NCI-H510A treated with DMSO at 0.1 percent for 48 hours (cell line): ENCODE data around the gene SCRT2.
A peak's percentile ranks its signal among the peaks of the same experiment; 100 is the strongest.
"Not testable (repeated sequence)": the region's sequence is repeated elsewhere in the genome, so short reads cannot be mapped to it uniquely, and the experiment has no call there.

Experiments
- DNase-seq: peaks from one replicate; lab custom pipeline; 2025; lab: John Stamatoyannopoulos, UW

The SCRT2 gene

DNA sequence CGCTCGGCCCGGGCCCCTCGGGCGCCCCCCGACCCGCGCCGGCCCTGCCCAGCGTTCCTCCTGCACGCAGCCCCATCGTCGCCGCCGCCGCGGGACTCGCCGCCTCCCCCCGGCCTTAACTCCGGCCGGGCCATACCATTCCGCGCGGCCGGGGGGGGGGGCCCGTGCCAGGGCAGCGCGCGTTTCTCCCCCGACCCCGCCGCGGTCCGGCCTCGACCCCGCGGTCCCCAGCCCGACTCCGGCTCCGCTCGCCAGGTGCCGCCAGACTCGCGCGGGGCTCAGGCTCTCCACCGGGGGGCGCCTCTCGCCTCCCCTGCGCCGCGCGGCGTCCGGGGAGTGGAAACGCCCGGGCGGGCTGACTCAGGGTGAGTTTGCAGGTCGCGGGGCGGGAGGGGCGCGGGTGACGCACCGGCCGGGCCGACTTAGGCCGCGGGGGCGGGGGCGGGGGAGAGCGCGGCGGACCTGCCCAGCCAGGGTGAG, 22.5 kb downstream of the SCRT2 start, which contains the start of gene SRXN1:
TSS of gene SRXN1 (minus strand) at position 91 of the 480 bp plus-strand sequence. CDS start at position 76, 15 bp downstream.
- DNase-seq: peak; percentile 75

DNA sequence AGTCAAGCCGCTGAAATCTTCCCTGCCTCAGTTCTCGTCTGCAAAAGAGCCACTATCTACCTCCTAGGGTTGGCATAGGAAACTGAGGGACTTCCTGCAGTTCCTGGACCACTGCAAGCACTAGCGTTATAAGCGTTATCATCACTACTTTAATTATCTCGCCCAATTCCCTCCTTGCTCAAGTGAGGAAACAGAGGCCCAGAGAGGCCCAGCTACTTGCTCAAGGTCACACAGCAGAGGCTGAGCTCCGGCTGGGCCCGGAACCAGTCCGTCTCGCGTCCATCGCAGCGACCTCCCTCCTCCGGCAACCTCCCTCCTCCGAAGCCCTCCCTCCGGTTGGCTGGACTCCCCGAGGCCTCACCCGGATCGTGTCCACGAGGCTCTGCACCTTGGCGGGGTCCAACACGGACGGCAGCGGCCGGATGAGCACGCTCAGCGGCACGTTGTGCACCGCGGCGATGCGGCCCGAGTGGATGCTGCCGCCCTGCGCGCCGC, 22.9 kb downstream of the SCRT2 start:
- no peak for DNase-seq

DNA sequence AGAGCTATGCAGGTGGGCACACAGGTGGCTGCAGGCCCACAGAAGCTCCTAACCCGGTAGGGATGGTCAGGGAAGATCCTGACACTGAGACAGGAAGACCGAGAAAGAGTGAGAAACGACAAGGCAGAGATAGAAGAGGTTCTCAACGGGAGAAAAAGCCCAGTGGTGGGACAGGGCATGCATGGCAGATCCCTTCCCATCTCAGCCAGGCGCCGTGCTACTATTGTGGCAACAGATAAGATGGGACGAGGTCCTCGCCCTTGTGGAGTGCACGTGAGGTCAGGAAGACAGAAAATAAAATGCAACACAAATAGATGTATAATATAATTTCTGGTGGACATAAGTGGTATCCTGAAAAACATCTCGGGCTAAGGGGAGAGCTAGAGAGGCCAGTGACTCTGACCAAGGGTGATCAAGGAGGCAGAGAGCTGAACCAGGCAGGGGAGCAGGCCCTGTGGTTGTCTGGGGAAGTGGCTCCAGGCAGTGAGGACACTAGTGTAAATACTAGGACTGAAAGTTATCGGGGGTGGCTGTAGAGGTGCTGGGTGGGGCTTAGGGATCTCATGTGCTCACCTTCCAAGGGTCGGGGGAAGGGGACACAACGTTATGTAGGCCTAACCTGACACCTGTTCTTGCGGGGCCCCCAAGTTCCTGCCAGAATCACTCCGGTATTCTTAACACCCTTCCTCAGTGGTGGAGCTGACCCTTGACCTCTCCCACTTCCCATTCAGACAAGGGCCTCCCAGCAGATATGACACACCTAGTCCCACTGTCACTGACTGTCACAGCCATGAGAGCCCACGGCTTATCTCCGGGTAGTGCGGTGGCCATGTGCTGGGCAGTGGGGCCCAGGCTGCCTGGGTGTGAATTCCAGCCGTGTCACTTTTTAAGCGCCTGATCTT, 23.6 kb downstream of the SCRT2 start:
- no peak for DNase-seq

DNA sequence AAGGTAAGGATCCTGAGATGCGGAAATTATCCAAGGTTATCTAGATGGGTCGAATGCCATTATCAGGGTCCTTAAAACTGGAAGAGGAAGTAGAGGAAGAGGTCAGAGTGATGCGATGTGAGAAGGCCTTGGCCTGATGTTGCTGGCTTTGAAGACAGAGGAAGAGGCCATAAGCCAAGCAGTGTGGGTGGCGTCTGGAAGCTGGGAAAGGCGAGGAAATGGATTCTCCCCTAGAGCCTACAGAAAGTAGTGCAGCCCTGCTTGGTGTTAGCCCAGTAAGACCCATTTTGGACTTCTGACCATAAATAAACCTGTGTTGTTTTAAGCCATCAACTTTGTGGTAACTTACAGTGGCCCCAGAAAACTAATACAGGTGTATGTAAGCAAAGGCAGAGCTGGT, 24.6 kb downstream of the SCRT2 start:
- DNase-seq: no peak

DNA sequence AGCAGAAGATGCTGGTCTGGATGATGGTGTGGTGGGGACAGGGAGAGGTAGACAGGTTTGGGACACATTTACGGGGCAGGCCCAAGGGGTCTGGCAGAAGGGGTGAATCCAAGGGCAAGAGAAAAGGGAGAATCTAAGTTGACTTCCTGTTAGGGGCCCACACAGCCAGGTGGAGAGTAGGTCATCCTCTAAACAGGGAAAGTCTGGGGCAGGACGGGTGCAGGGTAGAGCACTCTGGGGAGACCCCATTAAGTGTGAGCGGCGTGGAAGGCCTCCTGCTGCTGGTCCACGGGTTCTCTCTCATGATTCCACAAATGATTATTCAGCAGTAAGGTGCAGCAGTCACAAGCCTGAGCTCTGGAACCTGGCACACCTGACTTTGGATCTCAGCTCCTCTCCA, 25.3 kb downstream of the SCRT2 start:
- no peak for DNase-seq

DNA sequence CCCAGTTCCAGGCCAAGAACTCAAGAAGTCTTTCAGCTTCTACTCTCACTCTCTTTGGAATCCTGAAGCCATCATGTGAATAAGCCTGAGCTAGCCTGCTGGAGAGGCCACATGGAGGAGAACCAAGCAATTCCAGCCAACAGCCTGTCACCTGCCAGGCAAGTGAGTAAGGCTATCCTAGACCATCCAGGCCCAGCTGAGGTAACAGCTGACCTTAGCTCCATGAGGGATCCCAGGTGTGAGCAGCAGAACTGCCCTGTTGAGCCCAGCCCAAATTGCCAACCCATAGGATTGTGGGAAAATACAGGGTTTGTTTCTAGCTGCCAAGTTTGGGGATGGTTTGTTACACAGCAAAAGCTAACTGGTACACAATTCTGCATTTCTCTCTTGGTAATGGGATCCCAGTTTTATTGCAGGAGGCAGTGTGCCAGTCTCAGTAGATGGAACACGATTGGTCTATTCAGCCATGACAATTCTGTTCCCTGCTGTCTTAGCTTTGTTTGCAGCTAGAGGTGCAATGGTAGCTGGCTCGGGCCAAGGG, 28.1 kb downstream of the SCRT2 start:
- DNase-seq: no peak

DNA sequence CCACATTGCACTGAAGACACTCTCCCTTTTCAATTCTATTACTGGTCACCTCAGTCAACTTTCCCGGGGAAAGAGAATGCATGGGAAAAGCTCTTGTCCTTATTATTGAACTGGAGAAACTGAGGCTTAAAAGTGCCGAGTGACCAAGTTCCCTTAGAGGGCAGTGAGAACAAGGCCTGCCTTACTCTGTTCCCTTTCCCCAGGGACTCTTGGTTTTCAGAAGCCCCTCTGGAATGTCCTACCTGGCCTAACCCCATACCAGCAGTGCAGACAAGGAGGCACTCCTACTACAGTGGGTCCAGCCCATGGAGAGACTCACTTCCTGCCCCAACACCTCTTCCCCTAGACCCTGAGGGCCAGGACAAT, 28.8 kb downstream of the SCRT2 start:
- no peak for DNase-seq

DNA sequence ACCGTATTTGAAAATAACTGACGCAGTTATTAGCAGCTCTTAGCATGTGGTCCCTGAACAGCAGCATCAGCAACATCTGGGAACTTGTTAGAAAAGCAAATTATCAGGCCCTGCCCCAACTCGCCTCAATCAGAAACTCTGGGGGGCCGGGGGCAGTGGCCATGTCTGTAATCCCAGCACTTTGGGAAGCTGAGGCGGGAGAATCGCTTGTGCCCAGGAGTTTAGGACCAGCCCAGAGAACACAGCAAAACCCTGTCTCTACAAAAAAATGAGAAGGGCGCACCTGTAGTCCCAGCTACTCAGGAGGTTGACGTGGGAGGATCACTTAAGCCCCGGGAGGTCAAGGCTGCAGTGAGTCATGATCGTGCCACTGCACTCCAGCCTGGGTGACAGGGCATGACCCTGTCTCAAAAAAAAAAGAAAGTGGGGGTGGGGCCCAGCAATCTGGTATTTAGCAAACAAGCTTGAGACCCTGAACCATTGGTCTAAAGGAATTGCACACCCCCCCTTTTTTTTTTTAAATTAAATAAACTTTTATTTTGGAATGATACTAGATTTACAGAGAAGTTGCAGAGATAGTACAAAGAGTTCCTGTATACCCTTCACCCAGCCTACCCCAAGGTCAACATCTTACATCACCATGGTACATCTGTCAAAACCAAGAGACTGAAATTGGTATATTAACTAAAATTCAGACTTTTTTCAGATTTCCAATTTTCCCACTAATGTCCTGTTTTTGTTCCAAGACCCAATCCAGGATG, 29.3 kb downstream of the SCRT2 start:
- no peak for DNase-seq

DNA sequence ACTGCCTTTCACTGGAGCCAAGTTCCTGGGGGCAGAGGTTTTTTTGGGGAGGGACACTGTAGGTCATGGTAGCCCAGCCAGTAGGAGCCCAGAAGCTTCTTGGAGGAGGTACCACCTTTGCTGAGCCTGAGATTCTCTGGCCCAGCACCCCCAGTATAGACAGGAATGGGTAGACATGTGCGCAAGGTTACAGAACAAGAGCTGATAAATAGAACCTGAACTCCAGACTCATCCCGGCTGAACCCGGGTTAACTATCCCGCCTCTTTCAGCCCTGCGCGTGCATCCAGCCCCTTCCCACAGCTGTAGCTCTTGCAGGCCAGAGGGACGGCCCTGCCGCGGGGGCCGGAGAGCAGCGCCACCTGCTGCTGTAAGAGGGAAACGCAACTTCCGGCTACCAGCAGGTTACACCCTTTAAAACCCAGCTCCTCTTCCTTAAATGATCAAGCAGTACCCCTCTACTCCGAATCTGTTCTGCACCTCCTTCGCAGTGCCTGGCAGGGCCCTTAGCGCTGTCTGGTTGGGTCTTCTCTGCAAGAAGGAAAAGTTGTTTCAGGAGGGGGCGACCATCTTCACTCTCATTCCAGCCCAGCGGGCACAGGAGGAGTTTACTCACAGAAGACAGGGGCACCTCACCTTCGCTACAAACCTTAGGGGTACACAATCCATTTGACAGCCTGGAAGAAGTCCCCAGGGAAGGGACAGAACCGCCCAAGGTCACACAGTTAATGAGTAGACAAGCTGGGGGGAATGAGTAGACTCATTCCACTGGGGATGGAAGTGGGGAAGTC, 30.1 kb downstream of the SCRT2 start:
- peak; percentile 35 for DNase-seq

DNA sequence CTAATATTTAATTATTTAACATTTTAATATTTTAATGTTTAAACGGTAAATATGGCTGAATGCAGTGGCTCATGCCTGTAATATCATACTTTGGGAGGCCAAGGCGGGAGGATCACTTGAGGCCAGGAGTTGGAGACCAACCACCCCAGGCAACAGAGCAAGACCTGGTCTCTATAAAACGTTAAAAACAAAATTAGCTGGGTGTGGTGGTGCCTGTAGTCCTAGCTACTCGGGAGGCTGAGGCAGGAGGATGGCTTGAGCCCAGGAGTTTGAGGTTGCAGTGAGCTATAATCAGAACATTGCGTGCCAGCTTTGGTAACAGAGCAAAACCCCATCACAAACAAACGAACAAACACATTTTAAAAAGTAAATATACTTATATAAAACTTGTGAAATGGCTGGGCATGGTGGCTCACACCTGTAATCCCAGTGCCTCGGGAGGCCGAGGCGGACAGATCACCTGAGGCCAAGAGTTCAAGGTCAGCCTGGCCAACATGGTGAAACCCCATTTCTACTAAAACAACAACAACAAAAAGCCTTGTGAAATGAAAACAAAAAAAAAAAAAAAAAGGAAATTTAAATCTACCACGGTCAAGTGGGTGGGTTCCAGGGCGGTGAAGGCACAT, 30.8 kb downstream of the SCRT2 start:
- DNase-seq: no peak

DNA sequence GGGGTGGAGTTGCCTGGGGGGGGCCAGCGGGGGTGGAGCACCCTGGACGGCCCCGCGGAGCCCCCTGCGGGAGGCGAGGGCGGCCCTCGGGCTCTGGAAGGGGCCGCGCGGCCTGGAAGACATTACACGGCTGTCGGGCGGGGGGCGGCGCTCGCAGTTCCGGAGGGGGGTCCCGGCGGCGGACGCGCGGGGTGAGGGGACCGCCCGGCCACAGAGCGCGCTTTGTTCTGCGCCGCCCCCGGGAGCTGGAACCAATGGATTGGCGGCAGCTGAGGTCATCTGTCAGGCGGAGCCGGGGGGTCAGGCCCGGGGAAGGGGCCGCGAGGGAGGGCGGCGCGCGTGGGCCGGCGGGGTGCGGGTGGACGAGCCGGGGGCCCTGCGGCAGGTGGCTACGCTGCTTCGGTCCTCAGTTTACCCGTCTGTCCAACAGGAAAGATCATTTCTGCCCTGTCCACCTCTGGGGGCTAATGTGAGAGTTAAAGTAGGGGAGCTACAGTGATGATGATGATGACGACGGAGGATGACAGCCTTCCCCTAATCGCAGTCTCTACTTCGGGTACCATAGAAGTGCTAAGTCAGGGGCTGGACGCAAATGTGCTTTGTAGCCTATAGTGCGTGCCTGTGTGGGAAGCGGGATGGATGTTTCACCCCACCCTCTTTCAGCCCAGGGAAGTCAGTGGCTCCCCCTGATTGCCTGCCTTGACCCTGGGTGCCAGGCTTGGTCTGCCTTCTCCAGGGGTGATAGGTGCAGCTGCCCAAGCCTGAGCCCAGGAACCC, 33.0 kb downstream of the SCRT2 start:
- no peak for DNase-seq

DNA sequence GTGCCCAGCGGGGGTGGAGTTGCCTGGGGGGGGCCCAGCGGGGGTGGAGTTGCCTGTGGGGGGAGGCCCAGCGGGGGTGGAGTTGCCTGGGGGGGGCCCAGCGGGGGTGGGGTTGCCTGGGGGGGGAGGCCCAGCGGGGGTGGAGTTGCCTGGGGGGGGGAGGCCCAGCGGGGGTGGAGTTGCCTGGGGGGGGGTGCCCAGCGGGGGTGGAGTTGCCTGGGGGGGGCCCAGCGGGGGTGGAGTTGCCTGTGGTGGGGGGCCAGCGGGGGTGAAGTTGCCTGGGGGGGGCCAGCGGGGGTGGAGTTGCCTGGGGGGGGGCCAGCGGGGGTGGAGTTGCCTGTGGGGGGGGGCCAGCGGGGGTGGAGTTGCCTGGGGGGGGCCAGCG, 33.6 kb downstream of the SCRT2 start:
- DNase-seq: not testable (repeated sequence)

DNA sequence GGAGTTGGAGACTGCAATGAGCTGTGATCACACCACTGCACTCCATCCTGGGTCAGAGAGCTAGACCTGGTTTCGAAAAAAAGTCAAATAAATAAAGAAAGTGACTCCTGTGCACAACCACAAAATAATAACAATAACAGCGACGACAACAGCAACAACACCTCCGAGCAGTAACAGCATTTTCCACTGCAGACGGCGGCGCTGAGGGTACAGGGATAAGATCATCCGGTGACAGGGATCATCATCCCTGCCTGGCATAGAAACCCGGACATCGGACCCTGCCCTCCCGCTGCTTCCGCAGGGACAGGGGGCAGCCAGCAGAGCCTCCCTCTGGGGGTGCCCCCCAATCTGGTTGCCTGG, 34.1 kb downstream of the SCRT2 start:
- no peak for DNase-seq

DNA sequence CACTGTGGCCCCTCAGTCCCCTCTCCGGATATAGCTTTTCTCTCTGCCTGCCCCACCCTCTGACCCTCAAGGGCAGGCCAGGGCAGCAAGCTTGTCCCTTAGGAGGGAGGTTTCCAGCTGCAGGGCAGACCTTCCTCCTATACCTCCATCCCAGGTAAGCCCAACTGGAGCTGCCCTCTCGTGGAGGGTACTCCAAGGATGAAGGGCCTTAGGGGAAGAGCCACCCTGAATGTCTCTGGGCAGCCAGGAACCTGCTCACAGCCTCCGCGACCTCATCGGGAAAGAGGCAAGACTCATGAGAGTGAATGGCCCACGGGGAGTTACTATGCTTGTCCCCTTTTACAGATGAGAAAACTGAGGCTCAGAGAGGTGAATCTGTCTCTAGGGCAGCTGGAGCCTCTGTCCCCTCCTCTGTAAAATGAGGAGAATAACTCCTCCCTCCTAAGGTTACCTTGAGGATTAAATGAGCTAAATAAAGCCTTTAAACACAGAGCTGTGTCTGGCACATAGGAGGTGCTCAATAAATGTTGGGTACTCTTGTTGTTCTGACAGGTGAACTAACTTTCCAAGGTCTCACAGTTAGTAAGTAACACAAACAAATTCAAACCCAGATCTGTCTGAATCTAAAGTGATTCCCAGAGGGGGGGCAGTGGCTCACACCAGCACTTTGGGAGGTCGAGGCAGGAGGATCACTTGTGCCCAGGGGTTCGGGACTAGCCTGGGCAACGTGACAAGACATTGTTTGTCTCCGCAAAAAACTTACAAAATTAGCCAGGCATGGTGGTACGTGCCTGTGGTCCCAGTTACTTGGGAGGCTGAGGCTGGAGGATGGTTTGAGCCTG, 34.7 kb downstream of the SCRT2 start:
- no peak for DNase-seq

DNA sequence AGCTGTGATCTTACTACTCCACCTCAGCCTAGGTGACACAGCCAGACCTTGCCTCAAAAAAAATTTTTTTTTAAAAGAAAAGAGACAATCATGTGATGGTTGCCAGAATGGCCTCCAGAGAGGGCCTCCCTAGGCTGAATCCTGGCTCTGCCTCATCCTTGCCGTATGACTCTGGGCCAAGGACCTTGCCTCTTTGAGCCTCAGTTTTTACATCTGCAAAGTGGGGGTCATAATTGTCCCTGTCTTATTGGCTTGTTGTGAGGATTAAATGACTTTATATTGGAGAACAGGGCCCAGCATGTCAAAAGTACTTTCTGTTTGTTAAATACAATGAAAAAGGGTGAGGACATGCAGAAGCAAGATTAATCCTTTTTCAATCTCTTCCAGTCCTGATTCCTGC, 37.0 kb downstream of the SCRT2 start:
- no peak for DNase-seq

DNA sequence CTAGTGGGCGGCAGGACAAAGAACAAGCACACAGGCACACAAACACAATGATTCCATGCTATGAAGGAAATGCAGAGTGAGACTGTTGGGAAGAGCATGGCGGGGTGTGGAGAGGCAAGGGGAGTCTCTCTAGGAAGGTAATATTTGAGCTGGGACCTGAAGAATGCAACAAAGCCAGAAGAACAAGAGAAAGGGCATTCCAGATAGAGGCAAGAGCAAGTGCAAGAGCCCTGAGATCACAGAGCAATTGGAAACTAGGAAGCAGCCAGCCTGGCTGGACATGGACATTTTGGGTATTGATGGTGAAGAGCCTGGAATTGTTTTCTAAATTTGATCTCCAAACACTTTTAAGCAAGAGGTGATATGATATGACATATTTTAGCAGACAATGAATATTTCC, 38.0 kb downstream of the SCRT2 start:
- no peak for DNase-seq

DNA sequence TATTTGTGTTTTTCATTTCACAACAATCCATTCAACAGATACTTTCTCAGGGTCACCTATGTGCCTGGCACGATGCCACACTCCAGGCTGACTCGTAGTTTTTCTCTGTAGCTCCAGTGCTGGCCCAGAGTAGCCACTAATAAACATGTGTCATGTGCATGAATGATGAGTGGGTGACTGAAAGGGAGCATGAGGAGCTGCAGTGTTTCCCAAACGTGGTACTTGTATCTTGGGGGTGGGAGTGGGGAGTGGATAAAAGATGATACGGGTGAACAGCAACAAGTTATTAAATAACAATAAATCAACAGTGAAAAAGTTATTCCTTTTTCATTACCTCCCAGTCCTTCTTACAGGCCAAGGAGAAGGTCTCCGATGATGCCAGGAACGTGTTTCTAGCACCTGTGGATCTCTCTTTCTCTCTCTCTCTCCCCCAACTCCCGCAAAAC, 39.7 kb downstream of the SCRT2 start:
- DNase-seq: no peak

DNA sequence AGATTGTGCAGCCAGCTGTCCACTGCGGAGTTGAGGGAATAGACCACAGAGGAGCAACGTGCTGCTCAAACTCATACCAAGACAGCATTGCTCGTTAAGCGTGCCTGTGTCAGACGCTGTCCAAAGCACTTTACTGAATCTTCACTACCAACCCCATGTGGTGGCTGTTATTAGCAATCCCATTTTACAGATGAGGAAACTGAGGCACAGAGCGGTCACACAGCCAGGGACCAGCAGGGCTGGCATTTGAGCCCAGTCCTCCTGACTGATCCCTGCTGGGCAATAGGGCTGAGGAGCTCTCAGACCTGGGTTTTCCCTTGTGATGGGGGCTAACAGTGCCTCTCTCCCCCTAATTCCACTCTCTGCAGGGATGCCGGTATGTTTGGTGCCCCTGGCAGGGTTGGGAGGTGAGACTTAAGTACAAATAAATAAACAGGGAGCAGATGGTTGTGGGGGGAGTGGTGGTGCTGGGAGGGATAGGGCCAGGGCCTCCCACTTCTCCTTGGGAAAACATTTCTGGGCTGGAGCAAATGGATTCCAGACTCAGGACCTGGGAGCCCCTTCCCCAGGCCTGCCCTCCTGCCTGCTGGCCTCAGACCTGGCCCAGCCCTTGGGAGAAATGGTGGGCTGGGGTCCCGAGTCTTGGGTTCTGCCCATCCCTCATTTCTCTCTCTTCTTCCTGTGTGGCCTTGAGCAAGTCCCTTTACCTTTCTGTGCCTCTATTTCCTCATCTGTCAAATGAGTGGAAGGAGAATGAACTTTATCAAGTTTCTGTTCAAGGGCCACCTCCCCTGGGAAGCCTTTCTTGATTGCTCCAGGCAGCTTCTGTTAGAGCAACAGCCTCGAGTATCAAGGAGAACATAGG, 40.3 kb downstream of the SCRT2 start:
- DNase-seq: no peak
